Raji (cell line): Measurements from ENCODE around the gene CCL26.

Experiments
- POLR2A ChIP-seq: IDR thresholded peaks from 2 replicates; pipeline ENCODE4 v1.6.1; 2011; ENCODE audit warnings: low read depth, low read length, control low read depth; ENCODE audit not compliant: insufficient read depth

Gene CCL26

GRCh38 chr7:75804705-75805104 lies 32.7 kb upstream of the CCL26 start:
- no peak for TF ChIP-seq POLR2A

- no peak for TF ChIP-seq POLR2A
These were observed 32.0 kb upstream of the CCL26 start for GRCh38 chr7:75804004-75804403.

GRCh38 chr7:75802552-75802821 lies 30.5 kb upstream of the CCL26 start:
- no peak for TF ChIP-seq POLR2A

GRCh38 chr7:75798770-75799169 lies 26.8 kb upstream of the CCL26 start:
- TF ChIP-seq POLR2A = no peak

- no peak for TF ChIP-seq POLR2A
These were observed 24.4 kb upstream of the CCL26 start for GRCh38 chr7:75796420-75796819.

- TF ChIP-seq POLR2A = no peak
These were observed 23.8 kb upstream of the CCL26 start for GRCh38 chr7:75795831-75796285.

- TF ChIP-seq POLR2A = no peak
These were observed 21.7 kb upstream of the CCL26 start for GRCh38 chr7:75793676-75794075.

- TF ChIP-seq POLR2A = no peak
These were observed 17.4 kb upstream of the CCL26 start for GRCh38 chr7:75789361-75789924.

GRCh38 chr7:75776295-75776971 lies 4.4 kb upstream of the CCL26 start:
- TF ChIP-seq POLR2A = no peak

- TF ChIP-seq POLR2A = no peak
These were observed 787 bp downstream of the CCL26 start for GRCh38 chr7:75771224-75771623.

- no peak for TF ChIP-seq POLR2A
These were observed 9.6 kb downstream of the CCL26 start for GRCh38 chr7:75762350-75762917.

GRCh38 chr7:75758491-75758890 lies 13.5 kb downstream of the CCL26 start:
- TF ChIP-seq POLR2A = no peak

GRCh38 chr7:75757860-75758259 lies 14.2 kb downstream of the CCL26 start:
- no peak for TF ChIP-seq POLR2A

- no peak for TF ChIP-seq POLR2A
These were observed 14.9 kb downstream of the CCL26 start for GRCh38 chr7:75756991-75757676.

GRCh38 chr7:75756206-75756990 lies 15.6 kb downstream of the CCL26 start:
- TF ChIP-seq POLR2A = no peak
